Ovary (tissue), 9 donors: Measurements from ENCODE around the gene LTF. TPM values are rescaled to one million over a fixed set of nuclear protein-coding genes. Genes with fewer than 3 reads are reported as not detected.

ENCODE experiments used
- DNase-seq, 5 donors: peaks; one replicate each; pipeline ENCODE4 v3.0.0-alpha.2; 2019 to 2020
- H3K27ac ChIP-seq, 2 donors: fragments of 200-600 bp; one replicate each; pipeline versions ENCODE4 v1.5.1 to v1.8.0; 2019 to 2022
- H3K27me3 ChIP-seq: fragments of 200-600 bp; one replicate; pipeline ENCODE4 v1.8.0; 2022
- H3K36me3 ChIP-seq: fragments of 200-600 bp; sonication (generic); one replicate; pipeline ENCODE4 v1.5.1; 2019
- H3K4me1 ChIP-seq: one replicate; pipeline ENCODE4 v1.8.1; 2013; ENCODE audit warnings: mild to moderate bottlenecking, moderate library complexity; ENCODE audit not compliant: insufficient read depth
- H3K4me3 ChIP-seq: fragments of 200-600 bp; sonication (generic); one replicate; pipeline ENCODE4 v1.5.1; 2017
- H3K9me3 ChIP-seq, 2 donors: fragments of 200-600 bp in 1 of 2; sonication (generic) in 1 of 2; one replicate each; pipeline versions ENCODE4 v1.5.1 to v1.8.1; 2013 to 2019; ENCODE audit warnings: mild to moderate bottlenecking in 1 of 2, moderate library complexity in 1 of 2
- EP300 ChIP-seq: sonication (generic); formaldehyde crosslinking; IDR thresholded peaks from one replicate; pipeline ENCODE4 v1.6.1; 2017; ENCODE audit warnings: antibody characterized with exemption
- POLR2A ChIP-seq: fragments of 450-650 bp; IDR thresholded peaks from one replicate; pipeline ENCODE4 v1.6.1; 2017; ENCODE audit warnings: antibody characterized with exemption, mild to moderate bottlenecking, moderate library complexity
- WGBS, 3 donors: extraction: QIAGEN DNeasy Blood & Tissue Kit in 1 of 3; methylation state at CpG; one replicate each; pipeline versions ENCODE4 v1.1.5 to v1.1.7; 2013 to 2017; 5-methylcytosine and 5-hydroxymethylcytosine counted together
- intact Hi-C, 4 donors: fragments of 100-400 bp; cut with DNase I; formaldehyde crosslinking; loops; one replicate each; pipeline versions ENCODE4 v1.11.0 to v1.15.1; 2022 to 2023
- polyA plus RNA-seq, 2 donors: library from polyadenylated mRNA; stranded (reverse); fragments of 200-250 nt in 1 of 2; fragments of 350-450 nt in 1 of 2; fragmentation: Illumina TruSeq in 1 of 2; extraction: RNeasy Lipid Tissue Mini Kit (QIAGEN cat#74804) in 1 of 2; gene quantifications; one replicate each; pipeline ENCODE4 v1.2.3, GENCODE V29; 2013 to 2014
- total RNA-seq, 7 donors: library from RNA; depleted of rRNA in 2 of 7; stranded (reverse); fragments of >200 nt in 2 of 7; fragmentation: NEBNext Ultra II Directional in 3 of 7; extraction: Animal tissue kit (Norgen Biotek cat#: 25700) in 3 of 7; gene quantifications; one replicate each; pipeline versions ENCODE4 v1.1.0 to v1.2.4, GENCODE V29; 2016 to 2023
- TF ChIP-seq, protein P1 (sequence below), 3 donors: fragments of 450-650 bp in 2 of 3; fragments of 200-600 bp in 1 of 3; IDR thresholded peaks; one replicate each; pipeline versions ENCODE4 v1.5.1 to v1.8.0; 2016 to 2022; ENCODE audit warnings: antibody characterized with exemption in 3 of 3, mild to moderate bottlenecking in 1 of 3
- donor health status: DM: no; HTN: no; CAD: no; lungs with moderate emphysema.
- donor health status: DM: no; HTN: no; CAD: no.
- donor health status: Bipolar disorder and iron deficiency.
- donor health status: DM: yes; HTN: yes; CAD: no.
- donor health status: DM: no; HTN: no; CAD: no.
- donor health status: DM: yes; HTN: yes; CAD: no.

Gene LTF
- total and polyA plus RNA-seq, 9 donors, result 0.56 to 23.7 (median 1.2) TPM

GRCh38 chr3:46413951-46414350 is 50.8 kb downstream of the LTF start:
- Histone ChIP-seq H3K27me3 (no peaks in the 10 kb centered on the region), H3K36me3 (no peaks in the 10 kb centered on the region), H3K27ac (no peak overlapping the region), H3K4me3 (no peak overlapping the region), H3K9me3 (no peaks in the 10 kb centered on the region), H3K4me1 (no peaks in the 10 kb centered on the region)
- TF ChIP-seq, protein P1, sequence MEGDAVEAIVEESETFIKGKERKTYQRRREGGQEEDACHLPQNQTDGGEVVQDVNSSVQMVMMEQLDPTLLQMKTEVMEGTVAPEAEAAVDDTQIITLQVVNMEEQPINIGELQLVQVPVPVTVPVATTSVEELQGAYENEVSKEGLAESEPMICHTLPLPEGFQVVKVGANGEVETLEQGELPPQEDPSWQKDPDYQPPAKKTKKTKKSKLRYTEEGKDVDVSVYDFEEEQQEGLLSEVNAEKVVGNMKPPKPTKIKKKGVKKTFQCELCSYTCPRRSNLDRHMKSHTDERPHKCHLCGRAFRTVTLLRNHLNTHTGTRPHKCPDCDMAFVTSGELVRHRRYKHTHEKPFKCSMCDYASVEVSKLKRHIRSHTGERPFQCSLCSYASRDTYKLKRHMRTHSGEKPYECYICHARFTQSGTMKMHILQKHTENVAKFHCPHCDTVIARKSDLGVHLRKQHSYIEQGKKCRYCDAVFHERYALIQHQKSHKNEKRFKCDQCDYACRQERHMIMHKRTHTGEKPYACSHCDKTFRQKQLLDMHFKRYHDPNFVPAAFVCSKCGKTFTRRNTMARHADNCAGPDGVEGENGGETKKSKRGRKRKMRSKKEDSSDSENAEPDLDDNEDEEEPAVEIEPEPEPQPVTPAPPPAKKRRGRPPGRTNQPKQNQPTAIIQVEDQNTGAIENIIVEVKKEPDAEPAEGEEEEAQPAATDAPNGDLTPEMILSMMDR (IDR thresholded peaks at IDR 0.05), result no peak
- TF ChIP-seq EP300 (no peak), POLR2A (no peak)
- no peak for DNase-seq
- intact Hi-C loops, result no loop called here
- WGBS, 3 donors, result 65 to 73% (median 71%) methylated on average over 5 of the region's 5 CpGs

DNA sequence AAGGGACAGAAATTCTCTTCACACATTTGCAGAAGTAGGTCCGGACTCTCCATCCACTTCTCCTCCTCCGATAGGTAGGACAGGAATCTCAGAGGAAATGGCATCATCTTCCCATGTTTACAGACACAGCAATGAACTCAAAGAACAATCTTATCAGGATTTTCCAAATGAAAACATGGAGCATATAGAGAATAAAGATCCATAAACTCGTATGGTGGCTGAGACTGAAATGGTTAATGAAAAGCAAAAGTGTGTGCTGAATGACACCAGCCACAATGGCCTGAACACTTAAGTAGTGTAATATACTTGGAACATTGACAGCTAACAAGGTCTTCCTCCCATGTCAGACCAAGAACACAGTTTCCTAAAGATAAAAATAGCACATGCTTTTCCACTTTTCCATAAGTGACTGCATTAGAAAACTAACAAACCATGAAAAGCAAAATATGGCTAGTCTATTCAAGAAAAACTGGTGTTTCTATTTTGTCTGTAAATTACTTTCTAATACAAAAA is 51.9 kb downstream of the LTF start:
- H3K4me3 ChIP-seq, result no peak overlapping the region
- no peak for TF ChIP-seq EP300
- TF ChIP-seq, protein P1 (IDR thresholded peaks at IDR 0.05), result no peak
- TF ChIP-seq POLR2A, result no peak
- H3K27me3 ChIP-seq, result no peaks in the 10 kb centered on the region
- intact Hi-C loops, result no loop called here
- DNase-seq, result no peak
- H3K9me3 ChIP-seq, result no peaks in the 10 kb centered on the region
- H3K27ac ChIP-seq, result no peak overlapping the region
- H3K36me3 ChIP-seq, result no peaks in the 10 kb centered on the region
- 59 to 64% (median 64%) methylated on average over 3 of the region's 3 CpGs for WGBS, 3 donors
- no peaks in the 10 kb centered on the region for H3K4me1 ChIP-seq

- no peak overlapping the region for H3K4me3 ChIP-seq
- no peaks in the 10 kb centered on the region for H3K27me3 ChIP-seq
- no peaks in the 10 kb centered on the region for H3K9me3 ChIP-seq
- H3K27ac ChIP-seq, result no peak overlapping the region
- TF ChIP-seq POLR2A (no peak), EP300 (no peak)
- TF ChIP-seq, protein P1 (IDR thresholded peaks at IDR 0.05), result no peak
- H3K36me3 ChIP-seq, result no peaks in the 10 kb centered on the region
- intact Hi-C loops, result no loop called here
- 93 to 95% (median 93%) methylated on average over 2 of the region's 2 CpGs for WGBS, 3 donors
- no peak for DNase-seq
- H3K4me1 ChIP-seq, result peaks cover 5% of the 10 kb centered on the region
Observed at GRCh38 chr3:46411271-46411670, 53.4 kb downstream of the LTF start.

DNA sequence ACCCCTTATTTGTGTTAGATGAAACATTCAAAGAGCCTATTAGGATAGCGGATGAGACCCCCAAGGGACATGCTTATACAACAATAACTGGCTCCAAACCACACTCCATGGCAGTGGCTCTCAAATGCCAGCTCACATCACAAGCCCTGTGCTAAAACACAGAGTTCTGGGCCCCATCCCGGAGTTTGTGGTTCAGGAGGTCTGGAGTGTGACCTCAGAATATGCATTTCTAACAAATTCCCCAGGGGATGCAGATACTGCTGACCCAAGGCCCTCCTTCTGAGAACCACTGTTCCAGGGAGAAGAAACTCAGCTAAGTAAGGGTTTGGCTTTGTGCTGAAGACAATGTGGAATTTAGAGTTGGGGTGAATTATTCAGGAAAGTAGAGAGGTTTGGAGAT is 54.0 kb downstream of the LTF start:
- Histone ChIP-seq H3K4me3 (no peak overlapping the region), H3K27me3 (no peaks in the 10 kb centered on the region), H3K9me3 (no peaks in the 10 kb centered on the region), H3K27ac (no peak overlapping the region), H3K4me1 (peaks cover 5% of the 10 kb centered on the region), H3K36me3 (no peaks in the 10 kb centered on the region)
- 75 to 86% (median 81%) methylated on average over 2 of the region's 2 CpGs for WGBS, 3 donors
- DNase-seq, result no peak
- TF ChIP-seq EP300 (no peak), POLR2A (no peak)
- TF ChIP-seq, protein P1 (IDR thresholded peaks at IDR 0.05), result no peak
- intact Hi-C loops, result no loop called here
